Activated CD4-positive, alpha-beta T cell treated with anti-CD3 and anti-CD28 coated beads, Interleukin-2, Interleukin-6, amounts not matched to agents 100 ng/mL and 50 ng/mL, durations not matched to agents 16 hours and 8 hours (primary cell): ENCODE data around the gene SPG7.

ENCODE experiments used
- DNase-seq: peaks from one replicate; pipeline ENCODE4 v3.0.0-alpha.2; 2020

SPG7 gene

DNA sequence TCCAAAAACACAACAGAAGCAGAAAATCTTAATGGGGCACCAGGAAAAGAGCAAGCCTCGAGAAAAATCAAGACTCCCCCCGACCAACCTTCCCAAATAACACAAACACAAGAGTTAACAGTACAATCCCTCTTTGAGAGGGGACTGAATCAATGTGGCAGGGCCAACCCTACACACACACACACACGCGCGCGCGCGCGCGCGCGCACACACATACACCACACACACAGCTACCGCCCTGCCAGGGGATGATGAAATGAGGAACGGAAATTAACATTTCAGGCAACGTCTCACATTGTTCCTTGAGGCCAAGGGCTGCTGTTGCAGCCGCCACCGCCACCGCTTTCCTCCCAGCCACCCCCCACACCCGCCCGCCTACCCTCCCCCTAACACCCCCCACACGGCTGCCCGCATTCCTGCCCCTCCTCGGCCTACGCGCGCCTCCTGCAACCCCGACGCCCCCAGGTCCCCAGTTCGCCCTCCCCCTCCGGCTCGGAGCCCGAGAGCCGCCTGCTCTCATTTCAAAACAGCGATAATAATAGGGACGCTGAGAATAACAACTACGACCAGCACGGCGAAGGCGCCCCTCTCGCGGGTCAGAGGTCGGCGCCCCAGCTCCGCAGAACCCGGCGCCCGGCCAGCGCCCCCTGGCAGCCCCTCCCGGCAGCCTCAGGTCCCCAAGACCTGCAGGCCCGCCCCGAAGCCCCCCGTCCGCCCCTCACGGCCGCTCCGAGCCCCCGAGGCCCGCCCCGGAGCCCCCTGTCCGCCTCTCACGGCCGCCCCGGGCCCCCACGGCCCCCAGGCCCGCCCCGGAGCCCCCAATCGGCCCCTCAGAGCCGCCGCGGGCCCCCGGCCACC, 18.9 kb upstream of the SPG7 start:
- peak; percentile 93 for DNase-seq

- DNase-seq: no peak
Measured at GRCh38 chr16:89489898-89490438, 18.2 kb upstream of the SPG7 start.

DNA sequence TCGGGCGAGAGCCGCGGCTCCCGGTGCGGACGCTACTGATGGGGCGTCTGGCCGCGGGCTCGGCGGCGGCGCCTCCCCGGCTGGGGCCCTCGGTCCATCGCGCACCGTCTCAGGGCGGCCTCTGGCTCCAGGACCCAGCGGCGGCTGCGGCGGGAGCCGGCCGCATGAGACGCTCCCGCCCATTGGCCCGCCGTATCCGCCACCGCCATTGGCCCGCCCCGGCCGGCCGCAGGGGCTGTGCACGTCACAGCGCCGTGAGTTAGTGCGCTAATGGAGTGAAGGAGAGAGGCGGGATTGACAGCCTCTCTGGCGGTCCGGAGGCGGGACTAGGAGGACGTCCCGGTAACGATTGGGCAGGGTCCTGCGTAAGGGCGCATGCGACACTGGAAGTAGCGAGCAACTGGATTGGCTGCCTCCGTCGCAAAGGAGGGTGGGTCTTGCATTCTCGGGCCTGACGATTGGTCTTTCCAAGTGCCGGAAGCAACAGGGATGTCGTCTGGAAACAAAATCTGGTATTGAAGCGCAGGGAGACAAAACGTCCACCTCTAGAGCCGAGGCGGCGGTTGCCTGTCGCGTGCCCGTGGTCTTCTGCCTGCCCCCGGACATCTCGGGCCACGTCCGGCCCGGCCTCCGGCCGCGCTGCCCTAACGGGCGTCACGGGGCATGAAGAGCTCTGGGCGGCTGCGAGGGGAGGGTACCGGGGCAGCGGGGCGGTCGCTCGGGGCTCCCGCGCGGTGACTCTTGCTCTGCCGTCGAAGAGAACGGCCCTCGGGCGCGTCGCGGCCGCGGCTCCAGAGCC, 17.6 kb upstream of the SPG7 start, which contains the start of gene ANKRD11:
Gene ANKRD11, minus strand, starts transcription at position 123 of the 799 bp plus-strand sequence. CDS start 173,542 bp downstream, outside the sequence.
- DNase-seq: peak; percentile 99

DNA sequence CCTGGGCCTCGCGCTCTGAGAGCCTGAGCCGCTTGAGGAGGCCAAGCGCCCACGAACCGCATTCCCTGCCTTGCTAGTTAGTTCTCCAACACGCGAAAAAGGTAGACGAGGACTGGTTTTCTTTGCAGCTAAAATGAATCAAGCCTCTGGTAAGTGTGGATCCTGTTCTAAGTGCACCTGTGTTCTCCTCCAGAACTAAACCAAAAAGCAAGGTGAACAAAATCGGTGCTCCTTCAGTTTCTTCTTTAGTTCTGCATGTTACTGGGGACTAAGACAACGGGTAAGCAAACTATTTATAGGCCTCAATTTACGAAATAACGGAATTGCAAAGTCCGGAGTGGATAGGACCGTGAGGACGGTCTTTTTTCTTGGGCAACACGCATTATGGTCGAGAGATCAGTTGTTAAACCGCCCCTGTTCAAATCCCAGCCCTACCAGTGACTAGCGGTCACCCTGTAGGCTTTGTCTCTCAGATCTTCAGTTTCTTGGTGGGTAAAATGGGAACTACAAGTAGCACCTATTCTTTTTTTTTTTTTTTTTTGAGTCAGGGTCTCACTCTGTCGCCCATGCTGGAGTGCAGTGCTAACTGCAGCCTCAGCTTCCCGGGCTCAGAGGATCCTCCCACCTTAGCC, 16.8 kb upstream of the SPG7 start:
- no peak for DNase-seq

DNA sequence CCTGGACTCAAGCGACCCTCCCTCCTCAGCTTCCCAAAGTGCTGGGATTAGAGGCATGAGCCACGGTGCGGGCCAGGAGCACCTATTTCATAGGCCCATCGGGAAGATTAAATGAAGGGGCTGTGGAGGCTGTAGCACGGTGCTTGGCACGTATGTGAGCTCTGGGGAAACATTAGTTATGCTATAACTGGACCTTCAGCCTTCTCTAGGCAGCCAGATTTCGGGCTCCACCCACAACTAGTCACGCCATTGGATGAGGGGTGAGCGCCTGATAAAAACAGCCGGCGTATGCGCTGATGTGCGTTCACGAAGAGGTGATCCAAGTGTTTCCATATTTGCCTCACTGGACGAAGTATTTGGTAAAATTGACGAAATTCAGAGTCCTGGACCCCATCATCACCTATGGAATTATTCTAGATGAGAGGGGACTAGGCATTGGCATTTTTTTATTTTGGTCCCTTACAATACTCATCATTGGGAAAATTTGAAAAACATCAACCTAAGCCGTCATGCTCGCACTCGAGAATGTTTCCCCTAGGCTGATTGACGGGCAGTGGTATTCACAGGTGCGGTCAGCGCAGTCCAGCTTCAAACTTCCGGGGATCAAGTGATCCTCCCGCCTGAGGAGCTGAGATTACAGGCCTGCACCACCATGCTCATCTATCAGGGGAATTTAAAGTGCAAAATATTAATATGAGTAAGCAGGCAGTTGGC, 16.1 kb upstream of the SPG7 start:
- no peak for DNase-seq

DNA sequence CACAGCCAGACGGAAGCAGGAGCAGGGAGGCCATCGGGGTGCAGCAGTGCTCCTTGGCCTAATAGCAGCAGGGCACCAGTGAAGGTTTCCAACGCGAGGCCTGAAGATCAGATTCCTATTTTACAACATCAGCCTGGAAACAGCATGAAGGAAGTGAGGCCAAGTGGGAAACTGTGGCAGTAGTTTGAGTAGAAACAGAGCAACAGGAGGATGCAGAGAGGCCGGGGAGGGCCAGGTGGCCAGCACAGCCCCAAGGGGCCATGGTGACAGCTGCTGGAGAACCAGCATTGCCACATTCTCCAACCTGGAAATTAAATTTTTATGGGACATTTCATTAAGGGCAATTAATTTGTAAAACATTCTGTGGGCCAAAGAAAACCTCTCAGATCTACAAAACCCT, 14.4 kb upstream of the SPG7 start:
- no peak for DNase-seq

GRCh38 chr16:89495121-89495520, 13.1 kb upstream of the SPG7 start:
- DNase-seq: no peak

DNA sequence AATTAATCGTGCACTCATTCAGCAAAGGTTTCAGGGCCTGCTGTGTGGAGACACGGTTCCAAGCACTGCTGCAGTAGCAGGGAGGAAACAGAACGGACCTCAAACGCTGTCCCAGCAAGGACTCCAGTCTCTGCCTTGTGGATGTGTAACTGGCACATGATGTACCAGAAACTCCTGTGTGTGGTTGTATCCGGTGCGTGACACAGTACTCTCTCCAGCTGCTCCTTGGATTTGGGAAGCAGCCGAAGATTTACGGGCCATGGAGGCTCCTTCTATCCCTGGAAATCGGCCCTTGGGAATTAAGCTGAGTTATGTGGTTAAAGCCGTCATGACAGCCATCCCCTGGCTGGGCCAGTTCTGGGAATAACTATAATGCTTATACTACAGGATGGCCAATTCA, 9.4 kb upstream of the SPG7 start:
- DNase-seq: no peak

DNA sequence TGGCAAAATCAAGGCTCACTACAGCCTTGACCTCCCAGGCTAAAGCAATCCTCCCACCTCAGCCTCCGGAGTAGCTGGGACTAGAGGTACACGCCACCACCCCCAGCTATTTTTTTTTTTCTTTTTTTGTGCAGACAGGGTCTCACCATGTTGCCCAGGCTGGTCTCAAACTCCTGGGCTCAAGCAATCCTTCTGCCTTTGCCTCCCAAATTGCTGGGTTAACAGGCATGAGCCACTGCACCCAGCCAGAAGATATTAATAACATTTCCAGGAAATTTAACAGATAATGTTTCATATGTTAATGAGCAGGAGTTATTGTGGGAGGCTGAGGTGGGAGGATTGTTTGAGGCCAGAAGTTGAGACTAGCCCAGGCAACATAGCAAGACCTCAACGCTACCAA, 8.4 kb upstream of the SPG7 start:
- DNase-seq: no peak

DNA sequence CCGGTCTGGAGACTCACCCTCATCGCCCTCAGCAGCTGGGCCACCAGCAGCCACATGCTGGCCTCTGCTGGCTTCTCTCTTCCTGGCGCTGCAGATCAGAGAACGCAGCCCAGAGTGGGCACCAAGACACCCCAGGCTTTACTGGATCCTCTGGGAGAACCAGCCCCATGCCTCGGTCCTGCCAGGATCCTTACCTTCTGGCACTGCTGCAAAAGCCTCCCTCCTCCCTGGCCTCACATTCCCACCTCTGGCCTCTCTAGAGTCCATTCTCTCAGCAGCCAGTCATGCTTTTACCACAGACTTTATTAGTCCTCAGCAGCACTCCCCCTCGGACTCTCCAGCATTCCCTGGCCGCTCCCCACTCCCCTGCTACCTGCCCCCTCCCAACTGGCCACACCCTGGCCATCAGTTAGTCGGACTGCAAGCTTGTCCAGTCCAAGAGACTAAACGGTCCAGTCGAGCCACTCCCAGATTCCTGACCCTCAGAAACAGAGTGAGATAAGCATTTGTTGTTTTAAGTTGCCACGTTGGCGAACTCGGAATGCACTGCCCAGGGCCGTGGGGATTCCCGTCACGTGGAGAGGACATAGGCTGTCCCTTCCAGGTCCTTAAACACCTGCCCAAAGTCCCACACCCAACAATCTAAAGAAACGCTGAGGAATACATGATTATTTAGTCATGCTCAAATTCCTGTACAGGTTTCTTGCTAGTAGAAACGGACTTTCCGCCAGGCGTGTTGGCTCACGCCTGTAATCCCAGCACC, 5.9 kb upstream of the SPG7 start:
- no peak for DNase-seq

DNA sequence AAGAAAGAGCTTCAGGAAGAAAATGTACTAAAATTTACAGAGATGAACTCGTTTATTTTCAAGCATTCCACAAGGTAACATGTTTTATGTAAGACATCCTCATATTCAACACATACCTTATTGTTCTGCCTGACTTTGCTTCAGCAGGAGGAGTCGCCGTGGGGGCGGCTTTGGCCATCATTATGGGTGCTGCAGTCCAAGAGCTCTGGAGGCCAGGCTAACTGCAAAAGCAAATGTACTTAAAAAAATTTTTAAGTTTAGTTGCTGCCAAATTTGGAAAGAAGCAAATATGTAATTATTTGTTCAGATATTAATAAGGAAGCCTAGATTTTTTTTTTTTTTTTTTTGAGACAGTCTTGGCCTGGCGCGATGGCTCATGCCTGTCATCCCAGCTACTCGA, 4.1 kb upstream of the SPG7 start:
- DNase-seq: no peak

DNA sequence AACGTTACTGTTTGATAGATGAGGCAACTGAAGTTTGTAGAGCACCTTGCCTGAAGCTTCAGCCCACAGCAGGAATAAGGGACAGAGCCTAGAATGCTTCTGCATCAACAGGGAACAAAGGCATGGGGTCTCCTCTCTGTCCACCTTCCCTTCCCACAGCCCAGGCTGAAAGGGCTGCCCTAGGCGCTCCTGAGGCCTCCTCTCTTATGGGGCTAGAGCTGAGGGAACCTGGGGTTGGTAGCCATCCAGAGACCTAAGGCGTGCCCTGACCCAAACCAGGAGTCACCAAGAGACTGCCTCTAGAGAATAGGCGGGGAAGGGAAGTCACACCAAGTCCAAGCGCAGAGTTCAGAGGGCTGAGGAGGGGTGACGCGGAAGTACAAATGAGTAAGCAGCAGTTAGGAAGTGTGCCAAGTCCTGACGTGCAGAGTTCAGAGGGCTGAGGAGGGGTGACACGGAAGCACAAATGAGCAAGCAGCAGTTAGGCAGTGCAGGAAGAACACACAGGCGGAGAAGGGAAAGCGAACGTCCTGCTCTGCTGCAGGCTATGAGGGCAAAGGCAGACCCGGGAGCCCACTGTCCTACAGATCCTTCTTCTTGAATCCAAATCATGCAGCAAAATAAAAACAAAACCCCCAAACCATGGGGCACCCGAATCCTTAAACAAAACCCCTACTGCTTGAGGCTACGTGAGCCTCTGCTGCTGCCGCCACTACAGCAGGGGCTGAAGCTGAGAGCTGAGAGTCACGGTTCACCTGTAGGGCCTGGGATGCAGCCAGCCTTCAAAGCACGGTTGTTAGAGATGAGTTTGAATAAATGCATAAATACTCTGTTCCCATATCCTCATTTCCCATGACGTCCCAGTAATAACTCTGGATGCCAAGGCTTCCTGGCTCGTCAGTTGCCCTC, 2.7 kb upstream of the SPG7 start:
- peak; percentile 94 for DNase-seq

DNA sequence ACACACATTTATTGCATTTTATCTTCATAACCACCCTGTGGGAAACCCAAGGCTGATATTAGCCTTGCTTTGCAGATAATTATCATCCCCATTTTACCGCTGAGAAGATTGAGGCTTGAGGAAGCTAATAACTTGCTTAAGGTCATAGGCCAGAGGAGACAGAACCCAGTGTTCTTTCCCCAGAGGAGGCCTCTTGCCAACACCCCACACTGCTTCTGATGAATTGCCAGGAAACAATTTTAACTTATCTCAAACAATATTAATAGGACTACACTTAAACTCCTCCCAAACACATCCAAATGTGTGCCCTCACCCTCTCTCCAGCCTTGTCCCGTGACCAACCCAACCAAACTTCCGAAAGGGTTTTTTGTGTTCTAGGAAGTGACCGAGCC, 2.1 kb upstream of the SPG7 start:
- no peak for DNase-seq

- DNase-seq: peak; percentile 48
Measured at GRCh38 chr16:89506791-89507191, 1.4 kb upstream of the SPG7 start.

- peak; percentile 24 for DNase-seq
Measured at GRCh38 chr16:89507214-89507833, 879 bp upstream of the SPG7 start.

DNA sequence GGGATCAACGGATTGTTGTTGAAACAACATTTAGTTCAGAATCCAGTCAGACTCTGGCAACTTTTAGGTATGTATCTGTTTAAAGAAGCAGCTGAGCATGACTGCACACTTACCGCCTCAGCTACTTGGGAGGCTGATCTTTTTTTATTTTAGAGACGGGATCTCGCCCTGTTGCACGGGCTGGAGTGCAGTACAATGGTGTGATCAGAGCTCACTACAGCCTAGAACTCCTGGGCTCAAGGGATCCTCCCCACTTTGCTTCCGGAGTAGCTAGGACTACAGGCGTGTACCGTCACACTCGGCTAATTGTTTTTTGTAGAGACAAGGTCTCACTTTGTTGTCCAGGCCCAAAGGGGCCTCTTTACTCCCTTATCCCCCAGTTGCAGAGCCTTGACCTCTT, 2.3 kb downstream of the SPG7 start:
- DNase-seq: no peak

GRCh38 chr16:89511374-89511773, 3.2 kb downstream of the SPG7 start:
- no peak for DNase-seq

GRCh38 chr16:89512453-89512852, 4.2 kb downstream of the SPG7 start:
- no peak for DNase-seq

- DNase-seq: no peak
Measured at GRCh38 chr16:89517128-89517527, 8.9 kb downstream of the SPG7 start.

DNA sequence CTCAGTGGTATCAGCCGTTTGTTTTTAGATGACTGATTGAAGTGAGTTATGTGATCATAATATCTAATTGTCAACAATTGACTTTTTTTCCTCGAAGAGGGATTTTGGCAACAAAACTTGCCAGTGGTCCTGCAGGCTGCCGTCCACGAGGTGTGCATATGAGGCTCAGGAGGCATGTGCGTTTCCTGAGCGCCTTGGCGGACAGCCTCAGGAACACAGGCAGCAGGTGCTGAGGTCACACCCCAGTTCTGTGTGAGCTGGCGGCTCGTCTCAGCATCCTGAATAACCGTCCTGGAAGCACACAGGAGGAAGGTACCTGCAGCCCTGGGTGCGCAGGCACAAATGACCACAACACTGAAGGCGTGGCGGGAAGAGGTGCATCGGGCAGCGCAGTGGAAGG, 11.7 kb downstream of the SPG7 start:
- no peak for DNase-seq
